Posterior cingulate gyrus (tissue), 11 donors: ENCODE measurements around the gene PHF21A.

Experiments used
- DNase-seq, 10 donors: peaks; one replicate each; pipeline versions ENCODE4 v3.0.0 to v3.0.0-alpha.2; 2020 to 2021; ENCODE audit warnings: mixed read lengths in 3 of 10
- intact Hi-C: fragments of 100-400 bp; cut with DNase I; formaldehyde crosslinking; loops from one replicate; pipeline ENCODE4 v1.15.1; 2023

PHF21A gene

GRCh38 chr11:46099963-46100316, 21.3 kb downstream of the PHF21A start:
- DNase-seq: no peak
- intact Hi-C loops: no loop called here

- no peak for DNase-seq
- intact Hi-C loops: no loop called here
Measured at GRCh38 chr11:46090375-46090774, 30.9 kb downstream of the PHF21A start.

- DNase-seq: no peak
- intact Hi-C loops: no loop called here
Measured at GRCh38 chr11:46079662-46080061, 41.6 kb downstream of the PHF21A start.

- intact Hi-C loops: no loop called here
- no peak for DNase-seq
Measured at GRCh38 chr11:46075928-46076327, 45.3 kb downstream of the PHF21A start.

GRCh38 chr11:46075168-46075567, 46.1 kb downstream of the PHF21A start:
- DNase-seq: no peak
- intact Hi-C loops: no loop called here

- DNase-seq: no peak
- intact Hi-C loops: no loop called here
Measured at GRCh38 chr11:46073632-46074031, 47.6 kb downstream of the PHF21A start.

- intact Hi-C loops: no loop called here
- DNase-seq: no peak
Measured at GRCh38 chr11:46072172-46072964, 48.9 kb downstream of the PHF21A start.

GRCh38 chr11:46071091-46071490, 50.2 kb downstream of the PHF21A start:
- intact Hi-C loops: no loop called here
- DNase-seq: no peak

- DNase-seq: no peak
- intact Hi-C loops: no loop called here
Measured at GRCh38 chr11:46069595-46069994, 51.7 kb downstream of the PHF21A start.

GRCh38 chr11:46066335-46066734, 54.9 kb downstream of the PHF21A start:
- intact Hi-C loops: no loop called here
- DNase-seq: no peak

- no peak for DNase-seq
- intact Hi-C loops: no loop called here
Measured at GRCh38 chr11:46065681-46066080, 55.6 kb downstream of the PHF21A start.

- DNase-seq: no peak
- intact Hi-C loops: no loop called here
Measured at GRCh38 chr11:46064221-46064620, 57.0 kb downstream of the PHF21A start.

- DNase-seq: no peak
- intact Hi-C loops: no loop called here
Measured at GRCh38 chr11:46063138-46063537, 58.1 kb downstream of the PHF21A start.

GRCh38 chr11:46060013-46060412, 61.2 kb downstream of the PHF21A start:
- intact Hi-C loops: no loop called here
- no peak for DNase-seq

GRCh38 chr11:46057489-46057888, 63.8 kb downstream of the PHF21A start:
- DNase-seq: no peak
- intact Hi-C loops: no loop called here

GRCh38 chr11:46055371-46055770, 65.9 kb downstream of the PHF21A start:
- intact Hi-C loops: no loop called here
- DNase-seq: no peak

GRCh38 chr11:46051102-46051501, 70.2 kb downstream of the PHF21A start:
- no peak for DNase-seq
- intact Hi-C loops: no loop called here

- intact Hi-C loops: no loop called here
- no peak for DNase-seq
Measured at GRCh38 chr11:46050662-46051061, 70.6 kb downstream of the PHF21A start.

- intact Hi-C loops: no loop called here
- no peak for DNase-seq
Measured at GRCh38 chr11:46050003-46050461, 71.2 kb downstream of the PHF21A start.

- intact Hi-C loops: no loop called here
- no peak for DNase-seq
Measured at GRCh38 chr11:46049325-46049897, 71.8 kb downstream of the PHF21A start.

- no peak for DNase-seq
- intact Hi-C loops: no loop called here
Measured at GRCh38 chr11:46048198-46048597, 73.1 kb downstream of the PHF21A start.

- no peak for DNase-seq
- intact Hi-C loops: no loop called here
Measured at GRCh38 chr11:46047520-46047919, 73.7 kb downstream of the PHF21A start.
